Left ventricle myocardium superior (tissue), 1 donor: Measurements from ENCODE around the gene LEKR1. TPM values are rescaled to one million over a fixed set of nuclear protein-coding genes. Genes with fewer than 3 reads are reported as not detected.
A peak's percentile ranks its signal among the peaks of the same experiment; 100 is the strongest.

Experiments used
- ATAC-seq: fragments of 200-7000 bp; cut with Tn5 transposase; one replicate; pipeline ENCODE4 v1.9.1; 2020; ENCODE audit warnings: mild to moderate bottlenecking, moderate library complexity
- DNase-seq: peaks from one replicate; pipeline ENCODE4 v3.0.0-alpha.2; 2020
- intact Hi-C: fragments of 100-400 bp; cut with micrococcal nuclease; formaldehyde crosslinking; loops from one replicate; pipeline ENCODE4 v1.11.0; 2022
- total RNA-seq: library from RNA; stranded (reverse); fragmentation: NEBNext Ultra II Directional; extraction: Animal tissue kit (Norgen Biotek cat#: 25700); gene quantifications from one replicate; pipeline ENCODE4 v1.2.1, GENCODE V29; 2021
- donor health status: DM: no; HTN: yes; CAD: no; lungs with severe emphysema.

The LEKR1 gene
- total RNA-seq, 1 donor from 2014 or later, result 0.62 TPM

DNA sequence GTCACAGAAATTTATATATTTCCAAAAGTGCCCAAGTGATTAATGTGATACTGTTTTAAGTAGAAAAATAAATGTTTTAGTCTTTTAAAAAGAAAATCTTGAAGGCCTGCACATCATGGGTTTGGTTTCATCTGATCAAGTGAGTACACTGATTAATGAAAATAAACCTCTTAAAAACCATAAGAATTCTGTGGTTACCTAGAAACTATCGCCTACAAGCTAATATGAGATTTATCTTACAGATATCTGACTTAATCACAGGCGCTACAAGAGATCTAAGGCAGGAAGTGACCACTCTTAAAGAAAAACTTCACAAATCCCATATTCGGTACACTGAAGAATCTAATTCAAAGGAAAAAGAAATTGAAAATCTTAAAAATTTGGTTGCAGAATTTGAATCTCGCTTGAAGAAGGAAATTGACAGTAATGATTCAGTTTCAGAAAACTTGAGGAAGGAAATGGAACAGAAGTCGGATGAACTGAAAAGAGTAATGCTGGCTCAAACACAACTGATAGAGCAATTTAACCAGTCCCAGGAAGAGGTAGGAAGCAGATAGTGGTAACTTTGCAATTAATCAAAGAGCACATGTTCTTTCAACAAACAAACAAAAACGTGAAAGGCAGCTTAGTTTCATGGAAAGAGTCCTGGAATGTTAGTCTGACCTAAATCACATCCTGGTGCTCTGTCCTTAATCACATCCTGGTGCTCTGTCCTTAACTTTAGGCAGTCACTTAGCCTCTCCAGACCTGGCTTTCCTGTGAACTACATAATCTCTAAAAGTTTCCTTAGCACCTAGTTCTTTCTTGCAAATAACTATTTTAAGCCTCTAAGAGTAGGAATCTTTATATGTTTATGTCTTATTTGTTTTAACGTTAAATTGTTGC lies 201.9 kb downstream of the LEKR1 start:
- DNase-seq, result no peak
- intact Hi-C loops, result no loop called here
- ATAC-seq, result no peak

DNA sequence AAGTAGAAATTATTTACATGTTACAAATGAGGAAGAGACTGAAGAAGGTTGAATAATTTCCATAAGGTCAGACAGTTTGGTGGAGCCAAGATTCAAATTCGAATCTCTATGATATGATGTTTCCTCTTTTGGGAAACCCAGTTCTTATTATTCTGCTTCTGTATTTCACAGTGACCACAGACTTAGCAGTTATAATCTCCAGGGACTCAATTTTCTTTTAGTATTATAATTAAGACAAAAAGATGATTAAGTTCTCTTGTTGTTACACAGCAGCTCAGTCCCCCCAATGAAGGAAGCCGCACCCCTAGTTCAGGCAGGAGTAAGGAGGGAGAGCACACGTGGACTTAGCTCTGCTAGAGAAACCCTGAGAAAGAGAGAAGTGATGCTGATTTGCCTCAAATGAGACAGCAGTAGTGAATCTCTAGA lies 203.2 kb downstream of the LEKR1 start:
- no peak for ATAC-seq
- DNase-seq, result no peak
- intact Hi-C loops, result no loop called here

DNA sequence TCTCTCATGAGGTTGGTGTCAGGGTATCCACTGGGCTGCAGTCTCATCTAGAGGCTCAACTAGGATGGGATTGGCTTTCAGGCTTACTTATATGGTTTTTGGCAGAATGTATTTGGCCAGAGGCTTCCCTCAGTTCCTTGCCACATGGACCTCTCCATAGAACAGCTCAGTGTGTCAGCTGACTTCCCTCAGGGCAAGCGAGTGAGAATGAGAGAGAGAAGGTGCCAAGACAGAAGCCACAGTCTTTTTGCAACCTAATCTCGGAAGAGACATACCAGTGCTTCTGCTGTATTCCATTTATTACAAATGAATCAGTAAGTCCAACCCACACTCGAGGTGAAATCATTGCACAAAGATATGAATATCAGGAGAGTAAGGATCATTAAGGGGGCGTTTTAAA lies 204.6 kb downstream of the LEKR1 start:
- ATAC-seq (no peak), DNase-seq (no peak)
- intact Hi-C loops, result no loop called here

DNA sequence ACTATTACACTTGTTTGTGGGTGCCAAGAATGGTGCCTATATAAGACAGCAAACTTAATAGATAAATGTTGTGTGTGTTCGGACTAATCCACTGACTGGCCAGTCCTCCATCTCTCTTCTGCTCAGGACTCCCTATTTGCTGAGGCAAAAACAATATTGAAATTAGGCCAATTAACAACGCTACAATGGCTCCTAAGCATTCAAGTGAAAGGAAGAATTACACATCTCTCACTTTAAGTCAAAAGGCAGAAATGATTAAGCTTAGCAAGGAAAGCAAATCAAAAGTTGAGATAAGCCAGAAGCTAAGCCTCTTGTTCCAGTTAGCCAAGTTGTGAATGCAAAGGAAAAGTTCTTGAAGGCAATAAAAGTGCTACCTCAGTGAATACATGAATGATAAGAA lies 206.8 kb downstream of the LEKR1 start:
- intact Hi-C loops, result no loop called here
- DNase-seq (no peak), ATAC-seq (no peak)

DNA sequence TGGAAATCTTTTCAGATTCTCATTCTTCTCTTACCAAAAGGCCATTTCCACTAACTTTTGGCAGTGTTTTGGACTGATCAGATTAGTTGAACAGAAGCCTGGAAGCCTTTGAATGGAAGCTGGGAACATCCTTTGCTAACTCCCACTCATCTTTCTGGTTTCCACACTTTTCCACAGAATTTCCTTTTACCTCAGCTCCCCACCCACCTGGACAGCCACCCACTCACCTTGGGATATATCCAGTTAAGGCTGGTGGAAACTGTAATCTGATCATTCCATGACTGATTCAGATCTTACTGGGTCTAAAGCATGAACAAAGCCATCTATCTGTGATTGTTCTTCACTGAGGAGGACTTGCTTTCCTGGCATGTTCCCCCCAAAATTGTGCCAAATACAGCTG lies 214.3 kb downstream of the LEKR1 start:
- ATAC-seq (no peak), DNase-seq (no peak)
- intact Hi-C loops, result no loop called here

DNA sequence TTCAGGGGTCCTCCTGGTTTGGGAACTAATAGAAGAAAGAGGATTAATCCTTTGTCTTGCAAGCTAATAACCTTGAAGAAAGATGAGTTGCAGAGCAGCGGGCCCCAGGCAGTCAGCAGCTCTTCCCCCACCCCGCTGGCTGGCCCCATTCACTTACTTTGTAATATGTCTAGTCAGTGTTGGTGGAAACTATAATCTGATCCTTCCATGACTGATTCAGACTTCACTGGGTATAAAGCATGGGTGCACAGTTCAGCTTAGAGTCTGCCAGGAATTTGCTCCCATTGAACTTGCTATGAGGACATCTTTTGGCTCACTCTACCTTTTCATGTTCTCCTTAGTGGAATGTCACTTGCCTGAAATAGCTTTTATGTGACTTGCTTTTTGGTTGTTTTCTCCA lies 216.1 kb downstream of the LEKR1 start:
- DNase-seq (no peak), ATAC-seq (peak; percentile 48)
- intact Hi-C loops, result no loop called here

DNA sequence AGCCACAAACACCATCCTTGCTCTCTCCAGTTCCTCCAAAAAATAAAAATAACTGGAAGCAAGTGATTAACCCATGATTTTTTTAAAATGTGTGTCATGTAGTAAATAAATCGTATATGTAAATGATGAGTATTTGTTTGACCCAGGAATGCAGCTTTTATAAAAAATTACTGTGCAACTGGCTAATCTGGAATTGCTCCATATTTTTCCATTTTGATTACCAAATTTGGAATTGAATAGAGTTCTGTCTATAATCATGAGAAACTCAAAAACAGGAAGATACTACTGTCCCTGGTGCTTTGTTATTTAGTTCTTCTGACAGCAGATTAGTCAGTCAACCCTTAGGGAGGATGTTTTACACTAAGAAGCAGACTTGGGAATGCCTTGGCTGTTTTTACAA lies 217.6 kb downstream of the LEKR1 start:
- ATAC-seq (no peak), DNase-seq (no peak)
- intact Hi-C loops, result no loop called here

DNA sequence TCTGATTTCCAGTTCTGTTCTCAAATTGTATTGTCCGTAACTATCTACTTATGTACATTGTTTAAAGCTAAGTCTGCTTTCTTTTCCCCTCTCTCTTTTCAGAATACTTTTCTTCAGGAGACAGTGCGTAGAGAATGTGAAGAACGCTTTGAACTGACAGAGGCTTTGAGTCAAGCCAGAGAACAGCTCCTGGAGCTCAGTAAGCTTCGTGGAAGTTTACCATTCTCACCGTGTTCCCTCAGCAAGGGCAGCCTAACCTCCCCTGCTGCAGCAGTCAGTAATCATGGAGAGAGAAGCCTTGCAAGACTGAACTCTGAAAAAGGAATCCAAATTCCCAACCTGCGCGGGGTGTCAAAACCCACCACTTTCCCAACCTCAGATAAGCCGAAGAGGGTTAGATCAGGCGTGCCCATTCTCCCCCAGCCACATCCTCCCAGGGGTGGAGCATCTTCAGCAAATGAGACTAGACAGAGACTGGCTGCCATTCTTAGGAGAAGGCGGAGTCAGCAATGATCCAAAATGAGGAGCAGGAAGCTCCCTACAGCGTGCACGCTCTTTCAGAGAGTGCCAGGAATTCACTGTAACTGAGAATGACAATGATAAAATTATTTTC lies 219.2 kb downstream of the LEKR1 start:
- intact Hi-C loops, result no loop called here
- DNase-seq, result no peak
- peak; percentile 58 for ATAC-seq

DNA sequence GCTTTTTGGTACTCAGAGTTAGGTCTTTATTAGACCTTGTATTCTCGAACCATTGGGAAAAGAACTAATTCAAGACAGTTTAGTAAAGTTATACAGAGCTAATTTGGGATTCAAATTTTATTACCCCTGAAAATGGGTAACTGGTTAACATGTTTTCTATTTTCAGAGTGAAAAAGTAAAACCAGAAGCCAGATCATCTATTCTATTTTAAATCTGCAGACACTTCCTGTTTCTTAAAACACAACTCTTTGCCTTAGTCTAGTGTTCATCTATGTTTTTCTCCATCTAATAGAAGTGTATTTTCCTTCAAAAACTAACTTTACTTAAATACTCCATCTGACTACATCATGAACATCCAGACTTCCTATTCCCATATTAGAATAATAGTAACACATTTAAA lies 220.4 kb downstream of the LEKR1 start:
- no peak for ATAC-seq
- no peak for DNase-seq
- intact Hi-C loops, result no loop called here

DNA sequence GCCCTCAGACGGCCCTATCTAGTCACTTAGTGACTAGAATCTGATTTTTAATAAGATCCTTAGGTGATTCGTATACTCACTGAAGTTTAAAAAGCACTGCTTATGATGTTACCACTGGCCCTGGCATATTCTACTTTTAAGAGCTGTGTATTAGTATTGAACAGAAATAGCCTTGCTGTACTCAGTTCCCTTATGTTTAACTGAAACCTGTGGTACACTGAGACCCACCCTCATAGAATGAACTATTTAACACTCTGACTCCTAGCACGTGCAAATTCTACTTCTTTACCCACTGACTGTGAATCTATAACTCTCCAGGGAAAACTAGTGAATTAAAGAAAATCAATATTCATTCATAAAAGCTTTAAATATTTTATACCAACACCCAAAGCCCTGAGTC lies 224.9 kb downstream of the LEKR1 start:
- DNase-seq (no peak), ATAC-seq (no peak)
- intact Hi-C loops, result no loop called here

DNA sequence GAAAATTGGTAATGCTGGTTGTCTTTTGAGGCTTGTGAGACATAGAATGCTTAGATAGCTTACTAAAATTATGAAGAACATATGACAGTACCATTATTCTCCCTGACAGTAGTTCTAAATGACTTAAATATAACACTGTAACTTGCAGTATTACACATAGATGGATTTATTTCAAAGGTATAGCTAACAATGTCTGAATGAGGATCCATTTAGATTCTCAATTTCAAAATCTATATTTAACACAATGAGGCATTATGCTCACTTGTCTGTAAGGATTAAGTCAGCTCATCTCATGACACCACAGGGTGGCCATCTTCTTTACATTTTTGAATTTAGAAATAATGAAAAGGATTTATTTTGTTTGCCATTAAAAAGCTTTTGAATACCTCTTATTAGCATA lies 225.4 kb downstream of the LEKR1 start:
- intact Hi-C loops, result no loop called here
- DNase-seq (no peak), ATAC-seq (no peak)

DNA sequence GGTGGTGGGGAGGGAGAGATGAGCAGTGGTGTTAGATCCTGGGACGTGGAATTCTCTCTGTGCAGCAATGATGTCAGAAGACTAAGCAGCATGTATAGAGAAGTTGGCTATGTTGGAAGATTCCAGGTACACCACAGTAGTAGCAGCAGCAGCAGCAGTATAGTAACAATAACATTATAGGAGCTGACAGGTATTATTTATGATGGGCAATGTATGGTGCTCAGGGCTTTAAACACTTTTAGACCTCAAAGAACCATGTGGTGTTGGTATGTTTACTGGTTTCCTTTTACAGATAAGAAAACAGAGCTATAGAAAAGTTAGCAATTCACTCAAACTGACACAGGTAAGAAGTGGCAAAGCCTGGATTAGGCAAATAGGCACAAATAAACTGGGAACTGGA lies 229.9 kb downstream of the LEKR1 start:
- DNase-seq, result no peak
- no peak for ATAC-seq
- intact Hi-C loops, result no loop called here

DNA sequence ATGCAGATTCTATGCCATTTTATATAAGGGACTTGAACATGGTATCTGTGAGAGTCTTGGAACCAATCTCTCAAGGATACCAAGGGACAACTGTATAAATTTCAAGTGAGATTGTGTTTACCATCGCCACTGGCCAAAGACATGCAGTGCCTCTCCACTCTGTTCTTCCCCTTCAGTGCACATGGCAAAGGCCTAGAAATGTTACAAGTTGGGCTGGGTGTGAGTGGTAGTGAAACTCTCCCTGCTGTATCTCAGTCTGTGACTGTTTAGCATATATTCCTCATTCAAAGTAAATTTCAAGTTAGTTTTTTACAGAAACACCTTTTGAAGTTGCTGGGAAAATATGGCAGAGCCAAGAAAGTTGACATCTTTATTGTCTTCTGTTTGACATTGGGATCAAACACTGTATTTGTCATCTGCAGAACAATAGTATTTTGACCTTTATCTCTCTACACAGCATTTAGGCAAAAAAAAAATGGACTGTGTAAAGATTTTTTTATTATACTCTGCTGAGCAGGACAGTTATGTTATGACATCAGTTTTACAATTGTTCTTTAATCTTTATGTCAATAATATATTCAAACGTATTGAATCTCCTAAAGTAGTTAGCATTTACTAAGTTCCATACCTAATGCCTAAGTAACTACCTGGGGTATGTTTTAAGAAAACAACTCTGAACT lies 232.4 kb downstream of the LEKR1 start:
- DNase-seq (no peak), ATAC-seq (no peak)
- intact Hi-C loops, result no loop called here

DNA sequence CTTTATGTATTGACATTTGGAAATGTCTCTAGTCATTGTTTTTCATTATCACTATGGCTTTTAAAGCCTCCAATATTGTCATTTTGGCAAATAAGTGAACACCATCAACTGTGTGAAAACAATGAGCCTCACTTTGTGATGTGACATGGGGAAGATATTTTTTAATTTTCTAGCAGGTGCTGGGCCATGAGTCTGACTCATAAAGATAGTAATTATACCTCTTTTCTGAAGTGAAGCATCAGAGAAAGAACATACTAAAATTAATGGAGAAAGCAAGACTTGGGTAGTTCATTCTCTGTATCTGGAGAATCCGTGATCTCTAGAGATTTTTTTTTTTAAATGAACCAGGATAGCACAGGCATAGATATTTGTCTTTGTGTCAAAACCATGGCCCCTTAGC lies 233.0 kb downstream of the LEKR1 start:
- intact Hi-C loops, result no loop called here
- ATAC-seq (no peak), DNase-seq (no peak)

DNA sequence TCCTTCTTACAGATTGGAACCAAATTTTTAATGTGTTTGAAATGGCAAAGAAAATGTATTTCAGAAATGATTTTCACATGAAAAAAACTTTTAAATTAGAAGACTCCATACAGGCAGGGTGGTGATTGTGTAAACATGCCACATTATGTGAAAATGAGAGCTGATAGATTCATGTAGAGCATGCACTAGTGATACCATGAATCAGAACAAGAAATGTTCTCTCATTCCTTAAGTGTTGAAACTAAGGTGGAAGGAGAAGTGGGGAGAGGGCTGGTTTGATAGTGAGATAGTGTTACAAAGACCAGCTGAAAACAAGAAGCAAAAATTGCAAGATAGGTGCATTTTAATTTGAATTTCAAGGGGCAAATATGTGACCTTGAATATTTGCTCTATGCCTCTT lies 233.5 kb downstream of the LEKR1 start:
- ATAC-seq, result no peak
- no peak for DNase-seq
- intact Hi-C loops, result no loop called here

DNA sequence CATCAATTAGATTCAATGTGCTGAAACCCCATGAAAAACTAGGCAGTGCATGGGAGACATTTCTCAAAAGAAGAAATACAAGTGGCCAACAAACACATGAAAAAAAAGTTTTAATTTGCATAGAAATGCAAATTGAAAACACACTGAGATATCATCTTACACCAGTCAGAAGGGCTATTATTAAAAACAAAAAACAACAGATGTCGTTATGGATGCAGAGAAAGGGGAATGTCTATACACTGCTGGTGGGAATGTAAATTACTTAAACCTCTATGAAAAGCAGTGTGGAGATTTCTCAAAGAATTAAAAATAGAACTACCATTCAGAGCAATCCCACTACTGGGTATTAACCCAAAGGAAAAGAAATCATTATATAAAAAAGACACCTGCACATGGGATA lies 235.1 kb downstream of the LEKR1 start:
- ATAC-seq (no peak), DNase-seq (no peak)
- intact Hi-C loops, result no loop called here

DNA sequence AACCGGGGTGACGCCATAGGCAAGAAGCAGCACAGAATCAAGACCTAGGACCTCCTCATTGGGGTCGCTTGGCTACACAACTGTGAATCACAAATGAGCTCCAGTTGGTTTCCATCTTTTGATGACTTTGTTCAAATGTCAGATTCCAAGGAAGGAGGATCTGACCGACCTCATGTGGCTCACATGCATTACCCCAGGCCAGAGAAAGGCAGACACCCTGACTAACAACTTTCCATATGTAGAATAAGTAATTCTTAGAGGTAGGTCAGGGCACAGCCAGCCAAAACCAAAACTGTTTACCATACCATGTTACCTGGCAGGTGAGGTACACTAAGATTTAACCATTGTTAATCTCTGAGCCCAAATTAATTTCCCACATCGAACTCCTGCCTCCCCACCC lies 237.3 kb downstream of the LEKR1 start:
- ATAC-seq (no peak), DNase-seq (no peak)
- intact Hi-C loops, result no loop called here

DNA sequence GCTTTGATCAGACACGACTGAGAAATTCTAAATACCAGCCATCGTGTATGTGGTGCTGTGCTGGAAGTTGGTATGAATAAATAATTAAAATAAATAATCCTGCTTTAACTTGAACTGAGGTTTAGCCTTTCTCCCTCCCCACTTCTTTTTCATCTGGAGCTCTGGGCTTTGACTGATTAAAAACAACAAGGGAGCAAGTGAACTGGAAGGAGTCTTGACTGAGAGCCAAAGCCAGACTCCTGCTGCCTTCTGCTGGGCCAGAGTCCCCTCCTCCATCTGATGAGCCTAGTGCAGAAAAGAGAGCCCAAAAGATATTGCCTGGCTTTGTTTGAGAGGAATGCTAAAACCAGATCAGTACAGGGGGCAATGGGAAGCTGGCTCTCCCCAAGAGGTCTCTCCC lies 237.8 kb downstream of the LEKR1 start:
- intact Hi-C loops, result no loop called here
- DNase-seq (no peak), ATAC-seq (no peak)

DNA sequence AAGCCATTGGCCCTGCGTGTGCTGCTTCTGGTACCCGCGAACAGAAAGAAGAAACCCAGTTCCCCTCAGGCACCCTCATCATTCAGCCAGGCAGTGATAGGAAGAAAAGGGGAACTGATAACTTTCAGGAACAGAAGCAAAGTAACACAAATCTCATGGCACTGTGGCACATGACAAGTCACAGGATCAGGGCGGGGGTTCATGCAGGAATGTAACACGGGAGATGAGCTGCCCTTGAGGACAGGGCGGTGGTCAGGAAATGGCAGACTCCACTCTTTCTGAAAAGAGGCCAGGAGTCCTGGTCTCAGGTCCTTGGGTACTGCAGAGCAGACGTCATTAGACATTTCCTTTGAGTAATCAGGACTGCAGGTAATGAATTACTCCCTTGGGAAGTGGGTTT lies 238.2 kb downstream of the LEKR1 start:
- no peak for ATAC-seq
- intact Hi-C loops, result no loop called here
- no peak for DNase-seq

DNA sequence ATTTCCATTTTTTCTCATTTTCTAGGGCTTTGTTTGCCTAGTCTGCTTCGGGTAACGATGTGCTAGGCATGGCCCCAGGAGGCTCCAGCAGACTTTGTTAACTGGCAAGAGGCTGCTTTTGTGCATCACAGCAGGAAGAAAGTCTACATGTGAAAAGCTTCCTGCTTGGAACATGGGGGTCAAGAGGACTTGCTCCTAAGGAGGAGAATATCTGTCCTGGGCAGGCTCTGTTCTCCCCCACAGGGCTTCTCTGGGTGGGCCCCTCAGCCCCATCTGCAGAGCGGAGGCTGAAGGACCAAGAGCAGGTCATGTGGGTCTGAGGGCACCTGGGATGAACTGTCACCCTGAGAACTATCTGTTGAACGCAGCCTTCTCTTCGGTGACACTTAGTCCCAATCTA lies 239.0 kb downstream of the LEKR1 start:
- DNase-seq (no peak), ATAC-seq (no peak)
- intact Hi-C loops, result no loop called here
